OCI-LY7 (cell line): ENCODE data around the gene ALDH2. TPM values are rescaled to one million over a fixed set of nuclear protein-coding genes. Genes with fewer than 3 reads are reported as not detected.
A peak's percentile ranks its signal among the peaks of the same experiment; 100 is the strongest.
"Not testable (repeated sequence)": the region's sequence is repeated elsewhere in the genome, so short reads cannot be mapped to it uniquely, and the experiment has no call there.

Experiments
- BruUV-seq: library from RNA; stranded (reverse); fragments of 400-500 nt; replicated peaks from 2 replicates; lab custom pipeline; 2021; lab: Mats Ljungman, UMichigan
- CTCF ChIA-PET: fragments of 300-600 bp; sonication (Branson Sonifier 250); formaldehyde crosslinking; loops from one replicate; lab custom pipeline; 2022; ENCODE audit warnings: antibody characterized with exemption; ENCODE audit not compliant: unreplicated experiment; lab: Charles Lee
- POLR2A ChIA-PET: fragments of 300-600 bp; sonication (Branson Sonifier 250); formaldehyde crosslinking; loops from one replicate; lab custom pipeline; 2022; ENCODE audit warnings: antibody characterized with exemption; lab: Charles Lee
- DNase-seq: peaks from one replicate; pipeline ENCODE4 v3.0.0-alpha.2; 2015; ENCODE audit warnings: low spot score
- H2AFZ ChIP-seq: fragments of 200-600 bp; sonication (generic), shearing (Covaris generic); 2 replicates; pipeline ENCODE4 v1.6.1; 2014; ENCODE audit warnings: mild to moderate bottlenecking, antibody characterized with exemption, low read length, moderate library complexity
- H3K27ac ChIP-seq: fragments of 200-600 bp; sonication (generic); 2 replicates; pipeline ENCODE4 v1.5.1; 2014; ENCODE audit warnings: mixed run types, low read depth, mild to moderate bottlenecking, moderate library complexity, low read length, inconsistent platforms; ENCODE audit not compliant: poor library complexity, severe bottlenecking
- H3K36me3 ChIP-seq: fragments of 200-600 bp; sonication (generic); 2 replicates; pipeline ENCODE4 v1.6.1; 2014; ENCODE audit warnings: mild to moderate bottlenecking, antibody characterized with exemption, low read length, moderate library complexity, mixed read lengths; ENCODE audit not compliant: insufficient read depth
- H3K4me1 ChIP-seq: fragments of 200-600 bp; sonication (generic); 2 replicates; pipeline ENCODE4 v1.5.1; 2014; ENCODE audit warnings: mild to moderate bottlenecking, low read length; ENCODE audit not compliant: insufficient read depth, poor library complexity, severe bottlenecking
- H3K4me2 ChIP-seq: fragments of 200-600 bp; sonication (generic); 2 replicates; pipeline ENCODE4 v1.6.1; 2014; ENCODE audit warnings: mild to moderate bottlenecking, low read length
- H3K4me3 ChIP-seq: fragments of 200-600 bp; sonication (generic); 2 replicates; pipeline ENCODE4 v1.5.1; 2014; ENCODE audit warnings: mild to moderate bottlenecking, low read depth, low read length; ENCODE audit not compliant: poor library complexity, severe bottlenecking
- H3K79me2 ChIP-seq: fragments of 200-600 bp; sonication (generic); 2 replicates; pipeline ENCODE4 v1.6.1; 2016; ENCODE audit warnings: low read depth, mild to moderate bottlenecking, low read length, moderate library complexity, mixed read lengths; ENCODE audit not compliant: insufficient read depth
- H3K9me2 ChIP-seq: fragments of 200-600 bp; sonication (generic); 2 replicates; pipeline ENCODE4 v1.6.1; 2016; ENCODE audit warnings: mild to moderate bottlenecking, low read length, mixed read lengths; ENCODE audit not compliant: insufficient read depth
- H3K9me3 ChIP-seq: fragments of 200-600 bp; sonication (generic); 2 replicates; pipeline ENCODE4 v1.6.1; 2014; ENCODE audit warnings: mild to moderate bottlenecking, mixed run types, low read length, mixed read lengths
- H4K20me1 ChIP-seq: fragments of 200-600 bp; sonication (generic); 2 replicates; pipeline ENCODE4 v1.6.1; 2014; ENCODE audit warnings: mild to moderate bottlenecking, antibody characterized with exemption, low read length, moderate library complexity, mixed read lengths; ENCODE audit not compliant: insufficient read depth
- EZH2phosphoT487 ChIP-seq: fragments of 200-600 bp; sonication (generic); IDR thresholded peaks from 2 replicates; pipeline ENCODE4 v1.6.1; 2018; ENCODE audit warnings: low read depth, borderline replicate concordance, mild to moderate bottlenecking, mixed run types, antibody characterized with exemption, low read length, moderate library complexity, mixed read lengths
- intact Hi-C: fragments of 100-400 bp; cut with micrococcal nuclease; formaldehyde crosslinking; loops from one replicate; pipeline ENCODE4 v1.10.0; 2022; ENCODE audit not compliant: unreplicated experiment
- total RNA-seq, 2 experiments: library from RNA; depleted of rRNA in 1 of 2; stranded (reverse); fragments of >200 nt in 1 of 2; shearing (Covaris generic) in 1 of 2; gene quantifications; 2 replicates each; pipeline ENCODE4 v1.2.3, GENCODE V29; 2014 to 2022
- TF ChIP-seq, protein P1 (sequence below): fragments of 200-600 bp; sonication (generic); conservative IDR thresholded peaks from 2 replicates; pipeline ENCODE4 v1.5.1; 2014; ENCODE audit warnings: mild to moderate bottlenecking, antibody characterized with exemption, low read length, moderate library complexity, mixed read lengths

The ALDH2 gene
- total RNA-seq, 2 experiments from 2014 or later: 16.5 to 19.9 TPM

GRCh38 chr12:111807232-111807631 lies 40.5 kb downstream of the ALDH2 start:
- no peaks in the 10 kb centered on the region for H3K9me3 ChIP-seq
- no peak for TF ChIP-seq EZH2phosphoT487
- TF ChIP-seq, protein P1, sequence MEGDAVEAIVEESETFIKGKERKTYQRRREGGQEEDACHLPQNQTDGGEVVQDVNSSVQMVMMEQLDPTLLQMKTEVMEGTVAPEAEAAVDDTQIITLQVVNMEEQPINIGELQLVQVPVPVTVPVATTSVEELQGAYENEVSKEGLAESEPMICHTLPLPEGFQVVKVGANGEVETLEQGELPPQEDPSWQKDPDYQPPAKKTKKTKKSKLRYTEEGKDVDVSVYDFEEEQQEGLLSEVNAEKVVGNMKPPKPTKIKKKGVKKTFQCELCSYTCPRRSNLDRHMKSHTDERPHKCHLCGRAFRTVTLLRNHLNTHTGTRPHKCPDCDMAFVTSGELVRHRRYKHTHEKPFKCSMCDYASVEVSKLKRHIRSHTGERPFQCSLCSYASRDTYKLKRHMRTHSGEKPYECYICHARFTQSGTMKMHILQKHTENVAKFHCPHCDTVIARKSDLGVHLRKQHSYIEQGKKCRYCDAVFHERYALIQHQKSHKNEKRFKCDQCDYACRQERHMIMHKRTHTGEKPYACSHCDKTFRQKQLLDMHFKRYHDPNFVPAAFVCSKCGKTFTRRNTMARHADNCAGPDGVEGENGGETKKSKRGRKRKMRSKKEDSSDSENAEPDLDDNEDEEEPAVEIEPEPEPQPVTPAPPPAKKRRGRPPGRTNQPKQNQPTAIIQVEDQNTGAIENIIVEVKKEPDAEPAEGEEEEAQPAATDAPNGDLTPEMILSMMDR: no peak
- no peaks in the 10 kb centered on the region for H3K4me1 ChIP-seq
- BruUV-seq: no TSS peak
- no peak overlapping the region for H2AFZ ChIP-seq
- DNase-seq: no peak
- no peaks in the 10 kb centered on the region for H3K36me3 ChIP-seq
- no peak overlapping the region for H3K4me2 ChIP-seq
- ChIA-PET CTCF (no interaction called here), POLR2A (interaction anchor here (0.7 kb wide), 1 partner anchor 53 kb away, joined by 3 read pairs; no protein-coding TSS in a partner anchor)
- no peaks in the 10 kb centered on the region for H3K9me2 ChIP-seq
- no peaks in the 10 kb centered on the region for H4K20me1 ChIP-seq
- no peak overlapping the region for H3K27ac ChIP-seq
- H3K4me3 ChIP-seq: no peak overlapping the region
- H3K79me2 ChIP-seq: no peaks in the 10 kb centered on the region
- intact Hi-C loops: no loop called here

DNA sequence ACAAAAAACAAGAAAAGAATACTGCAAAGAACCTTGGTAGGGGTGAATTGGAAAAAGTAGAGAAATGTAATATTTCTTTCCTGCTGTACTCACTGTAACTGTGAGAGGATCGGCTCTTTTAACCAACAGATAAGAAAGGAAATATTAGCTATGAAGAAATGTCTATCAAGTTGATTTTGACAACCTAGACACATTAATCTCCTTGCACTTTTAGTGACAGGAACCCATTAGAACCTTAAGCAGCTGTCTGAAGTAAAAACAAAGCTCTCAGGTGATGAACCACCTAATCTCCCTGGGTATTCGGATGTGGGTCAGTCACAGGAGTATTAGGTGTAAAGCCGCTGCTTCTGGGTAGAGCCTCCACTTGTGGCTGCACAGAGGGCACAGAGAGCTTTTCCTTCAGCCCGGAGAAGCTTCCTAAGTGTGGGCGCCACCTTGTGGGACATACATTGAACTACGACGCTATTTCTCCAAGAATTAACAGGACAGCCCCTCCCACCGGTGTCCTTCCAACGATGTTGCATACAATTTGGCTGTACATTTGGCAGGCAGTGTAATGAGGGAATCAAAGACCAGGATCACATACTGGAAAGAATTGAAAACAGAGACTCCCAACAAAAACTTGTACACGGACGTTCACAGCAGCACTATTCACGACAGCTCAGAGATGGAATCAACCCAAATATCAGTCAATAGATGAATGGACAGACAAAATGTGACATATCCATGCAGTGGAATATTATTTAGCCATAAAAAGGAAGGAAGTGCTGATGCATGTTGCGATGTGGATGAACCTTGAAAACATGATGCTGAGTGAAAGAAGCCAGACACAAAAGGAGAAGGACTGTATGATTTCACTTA lies 46.4 kb downstream of the ALDH2 start:
- POLR2A ChIA-PET: interaction anchor here (0.7 to 1.7 kb wide), 4 partner anchors 28 to 128 kb away, joined by 3 to 5 read pairs (median 4); partner anchors contain the start of genes ACAD10 and BRAP
- Histone ChIP-seq H3K9me3 (no peaks in the 10 kb centered on the region), H3K4me3 (no peak overlapping the region), H2AFZ (peak overlapping the region; percentile 32; the same call in 1 of the 2 replicates), H3K36me3 (no peaks in the 10 kb centered on the region), H3K4me2 (no peak overlapping the region), H3K4me1 (no peaks in the 10 kb centered on the region), H3K9me2 (no peaks in the 10 kb centered on the region), H3K79me2 (no peaks in the 10 kb centered on the region), H3K27ac (no peak overlapping the region), H4K20me1 (no peaks in the 10 kb centered on the region)
- intact Hi-C loops: loop anchor here (1.0 kb wide), 2 partner anchors 60 to 126 kb away; no protein-coding TSS in a partner anchor
- no TSS peak for BruUV-seq
- DNase-seq: peak; percentile 90
- TF ChIP-seq, protein P1: peak; percentile 93
- no peak for TF ChIP-seq EZH2phosphoT487
- CTCF ChIA-PET: interaction anchor here (0.7 to 1.1 kb wide), 7 partner anchors 28 to 128 kb away, joined by 3 to 7 read pairs (median 3); no protein-coding TSS in a partner anchor

- Histone ChIP-seq H3K4me2 (no peak overlapping the region), H3K4me1 (peaks cover 16% of the 10 kb centered on the region), H4K20me1 (no peaks in the 10 kb centered on the region), H3K36me3 (no peaks in the 10 kb centered on the region), H3K27ac (no peak overlapping the region), H3K4me3 (no peak overlapping the region), H2AFZ (no peak overlapping the region), H3K79me2 (no peaks in the 10 kb centered on the region), H3K9me3 (no peaks in the 10 kb centered on the region; the same call in 1 of the 2 replicates), H3K9me2 (no peaks in the 10 kb centered on the region)
- no peak for DNase-seq
- no TSS peak for BruUV-seq
- TF ChIP-seq, protein P1: no peak
- ChIA-PET CTCF (no interaction called here), POLR2A (no interaction called here)
- intact Hi-C loops: no loop called here
Observed at GRCh38 chr12:111816065-111816615, 49.4 kb downstream of the ALDH2 start.

DNA sequence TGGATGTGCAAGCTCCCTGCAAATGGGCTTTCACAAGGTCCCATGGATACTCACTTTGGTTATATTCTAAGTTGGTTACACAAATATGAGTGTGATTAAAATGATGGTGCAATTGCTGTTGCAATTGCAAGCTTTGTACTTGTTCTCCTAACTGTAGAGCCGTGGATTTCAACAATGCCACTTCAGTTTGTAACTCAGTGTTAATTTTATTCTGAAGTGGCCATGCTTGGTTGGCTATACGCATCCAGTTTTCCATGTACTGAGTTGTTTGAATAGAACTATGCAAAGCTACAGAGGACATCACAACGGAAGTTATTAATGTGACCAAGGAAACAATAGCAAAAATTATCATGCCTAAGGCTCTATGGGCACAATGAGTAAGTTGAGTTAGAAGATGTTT lies 50.2 kb downstream of the ALDH2 start:
- H3K4me2 ChIP-seq, H3K9me2 ChIP-seq, H3K4me3 ChIP-seq, CTCF ChIA-PET, DNase-seq, H3K79me2 ChIP-seq, H4K20me1 ChIP-seq, H2AFZ ChIP-seq, BruUV-seq, intact Hi-C loops, H3K36me3 ChIP-seq, H3K9me3 ChIP-seq, H3K27ac ChIP-seq: not testable (repeated sequence)
- POLR2A ChIA-PET: interaction anchor here (0.8 kb wide), 1 partner anchor 131 kb away, joined by 3 read pairs; the partner anchor contains the start of genes ACAD10 and BRAP
- H3K4me1 ChIP-seq: peaks cover 16% of the 10 kb centered on the region
